HepG2 (cell line): ENCODE results near the gene CCDC74B. TPM values are rescaled to one million over a fixed set of nuclear protein-coding genes. Genes with fewer than 3 reads are reported as not detected.

Experiments used
- ATF1 ChIP-seq: IDR thresholded peaks from 2 replicates; pipeline ENCODE4 v1.6.1; 2016; ENCODE audit warnings: mild to moderate bottlenecking, control low read depth
- BRD4 ChIP-seq: sonication (generic); formaldehyde crosslinking; IDR thresholded peaks from 2 replicates; pipeline ENCODE4 v1.4.0; 2020; ENCODE audit warnings: missing genetic modification reagents
- FOXK1 ChIP-seq: sonication (generic); formaldehyde crosslinking; IDR thresholded peaks from 2 replicates; pipeline ENCODE4 v1.4.0; 2020; ENCODE audit warnings: low read depth, missing genetic modification reagents, borderline replicate concordance
- HDAC2 ChIP-seq: sonication (generic); formaldehyde crosslinking; IDR thresholded peaks from 2 replicates; pipeline ENCODE4 v1.4.0; 2020; ENCODE audit warnings: missing genetic modification reagents
- HNF4G ChIP-seq, 2 experiments: sonication (generic) in 1 of 2; formaldehyde crosslinking in 1 of 2; IDR thresholded peaks; 2 replicates each; pipeline versions ENCODE4 v1.4.0 to v1.6.1; 2011 to 2020; ENCODE audit warnings: borderline replicate concordance in 2 of 2, low read depth in 2 of 2, mild to moderate bottlenecking in 2 of 2, low read length in 1 of 2, missing genetic modification reagents in 1 of 2, moderate library complexity in 1 of 2
- KLF9 ChIP-seq: IDR thresholded peaks from 2 replicates; pipeline ENCODE4 v1.6.1; 2016; ENCODE audit warnings: low read depth
- MXI1 ChIP-seq: IDR thresholded peaks from 3 replicates; pipeline ENCODE4 v1.6.1; 2012; ENCODE audit warnings: low read depth, low read length, inconsistent platforms, borderline replicate concordance
- SAFB2 ChIP-seq: sonication (generic); formaldehyde crosslinking; IDR thresholded peaks from 2 replicates; pipeline ENCODE4 v1.5.1; 2020; ENCODE audit warnings: missing genetic modification reagents, low read depth, mild to moderate bottlenecking, borderline replicate concordance
- SIX4 ChIP-seq: sonication (generic); formaldehyde crosslinking; IDR thresholded peaks from 2 replicates; pipeline ENCODE4 v1.4.0; 2020; ENCODE audit warnings: missing genetic modification reagents
- SP1 ChIP-seq, 2 experiments: fragments of 450-650 bp in 1 of 2; sonication (generic) in 1 of 2; formaldehyde crosslinking in 1 of 2; IDR thresholded peaks; 2 replicates each; pipeline versions ENCODE4 v1.4.0 to v1.6.1; 2016 to 2020; ENCODE audit warnings: missing genetic modification reagents in 1 of 2
- SPEN ChIP-seq: sonication (generic); formaldehyde crosslinking; IDR thresholded peaks from 2 replicates; pipeline ENCODE4 v1.5.1; 2020; ENCODE audit warnings: low read depth, mild to moderate bottlenecking, missing genetic modification reagents
- U2AF1 ChIP-seq: fragments of 200-400 bp; formaldehyde crosslinking; optimal IDR thresholded peaks from 2 replicates; pipeline ENCODE3; 2017; ENCODE audit warnings: mild to moderate bottlenecking, low read depth, low read length
- ZBTB21 ChIP-seq: sonication (generic); formaldehyde crosslinking; IDR thresholded peaks from 2 replicates; pipeline ENCODE4 v1.4.0; 2020; ENCODE audit warnings: missing genetic modification reagents
- ZFP36 ChIP-seq: fragments of 150-350 bp; IDR thresholded peaks from 2 replicates; pipeline ENCODE4 v1.6.1; 2018; ENCODE audit warnings: borderline replicate concordance, low read length, low read depth; ENCODE audit not compliant: partially characterized antibody
- ZNF432 ChIP-seq: sonication (generic); formaldehyde crosslinking; IDR thresholded peaks from 2 replicates; pipeline ENCODE4 v1.5.0; 2020; ENCODE audit warnings: missing genetic modification reagents, mild to moderate bottlenecking, borderline replicate concordance
- ZNF501 ChIP-seq: sonication (generic); formaldehyde crosslinking; IDR thresholded peaks from 2 replicates; pipeline ENCODE4 v1.5.1; 2020; ENCODE audit warnings: mild to moderate bottlenecking, moderate library complexity, missing genetic modification reagents
- ZNF510 ChIP-seq: sonication (generic); formaldehyde crosslinking; IDR thresholded peaks from 2 replicates; pipeline ENCODE4 v1.4.0; 2020; ENCODE audit warnings: low read depth, mild to moderate bottlenecking, missing genetic modification reagents
- ZNF660 ChIP-seq: sonication (generic); formaldehyde crosslinking; IDR thresholded peaks from 2 replicates; pipeline ENCODE4 v1.5.1; 2020; ENCODE audit warnings: mild to moderate bottlenecking, low read depth, missing genetic modification reagents, borderline replicate concordance
- ZNF703 ChIP-seq: sonication (generic); formaldehyde crosslinking; IDR thresholded peaks from 2 replicates; pipeline ENCODE4 v1.5.1; 2020; ENCODE audit warnings: missing genetic modification reagents, mild to moderate bottlenecking, moderate library complexity, borderline replicate concordance
- polyA plus RNA-seq, 8 experiments: library from polyadenylated mRNA; depleted of rRNA in 3 of 8; stranded (reverse) in 7 of 8; unstranded in 1 of 8; fragments of >200 nt; fragmentation: Illumina TruSeq in 4 of 8; extraction: Trizol in 4 of 8; gene quantifications; 2 replicates each; pipeline versions ENCODE4 v1.2.1 to v1.2.3, GENCODE V29; 2011 to 2016; ENCODE audit warnings: low read depth in 4 of 8, missing spikeins in 1 of 8, mixed read lengths in 1 of 8; ENCODE audit not compliant: insufficient read depth in 1 of 8
- total RNA-seq, 5 experiments: library from RNA; depleted of rRNA; stranded (reverse); fragments of >200 nt; fragmentation: Illumina TruSeq; extraction: Trizol; gene quantifications; 2 replicates each; pipeline ENCODE4 v1.2.3, GENCODE V29; 2016; ENCODE audit warnings: low read depth in 1 of 5
- TF ChIP-seq, protein P1 (sequence below): sonication (generic); formaldehyde crosslinking; IDR thresholded peaks from 2 replicates; pipeline ENCODE4 v1.5.0; 2020; ENCODE audit warnings: mild to moderate bottlenecking, missing genetic modification reagents, borderline replicate concordance
- TF ChIP-seq, protein P2 (sequence below): sonication (generic); formaldehyde crosslinking; conservative IDR thresholded peaks from 2 replicates; pipeline ENCODE4 v1.4.0; 2020; ENCODE audit warnings: missing genetic modification reagents

CCDC74B gene
- total and polyA plus RNA-seq, 2 of the 13 experiments (the other 11 are each of a cell fraction or from before 2014, with no cell fraction given), result 0.07 to 0.11 TPM

DNA sequence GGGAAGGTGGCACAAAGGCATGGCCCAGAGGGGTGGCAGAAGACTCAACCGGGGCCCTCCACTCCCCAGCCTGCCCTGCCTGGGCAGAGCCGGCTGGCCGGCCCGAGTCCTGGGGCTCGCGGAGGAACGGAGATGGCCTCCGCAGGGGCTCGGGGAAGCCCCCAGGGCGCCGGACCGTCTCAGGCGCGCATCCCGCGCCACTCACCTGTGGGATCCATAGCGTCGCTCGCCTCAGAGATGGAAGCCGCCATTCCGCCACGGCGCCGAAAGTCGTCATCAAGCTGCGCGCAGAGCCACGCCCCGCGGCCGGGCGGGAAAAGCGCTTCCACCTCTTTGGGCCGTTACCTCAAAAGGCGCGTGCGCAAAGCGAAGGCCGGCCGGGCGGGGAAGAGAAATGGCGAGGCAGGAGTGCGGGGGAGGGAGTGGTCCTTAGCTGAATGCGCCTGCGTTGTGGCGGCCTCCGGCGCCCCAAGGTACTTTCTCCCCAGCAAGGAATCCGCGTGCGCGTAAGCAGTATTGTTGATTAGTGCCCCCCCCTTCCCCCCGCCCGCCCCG lies 36.5 kb upstream of the CCDC74B start, which contains the start of gene SMPD4 (continued):
- TF ChIP-seq, protein P1, sequence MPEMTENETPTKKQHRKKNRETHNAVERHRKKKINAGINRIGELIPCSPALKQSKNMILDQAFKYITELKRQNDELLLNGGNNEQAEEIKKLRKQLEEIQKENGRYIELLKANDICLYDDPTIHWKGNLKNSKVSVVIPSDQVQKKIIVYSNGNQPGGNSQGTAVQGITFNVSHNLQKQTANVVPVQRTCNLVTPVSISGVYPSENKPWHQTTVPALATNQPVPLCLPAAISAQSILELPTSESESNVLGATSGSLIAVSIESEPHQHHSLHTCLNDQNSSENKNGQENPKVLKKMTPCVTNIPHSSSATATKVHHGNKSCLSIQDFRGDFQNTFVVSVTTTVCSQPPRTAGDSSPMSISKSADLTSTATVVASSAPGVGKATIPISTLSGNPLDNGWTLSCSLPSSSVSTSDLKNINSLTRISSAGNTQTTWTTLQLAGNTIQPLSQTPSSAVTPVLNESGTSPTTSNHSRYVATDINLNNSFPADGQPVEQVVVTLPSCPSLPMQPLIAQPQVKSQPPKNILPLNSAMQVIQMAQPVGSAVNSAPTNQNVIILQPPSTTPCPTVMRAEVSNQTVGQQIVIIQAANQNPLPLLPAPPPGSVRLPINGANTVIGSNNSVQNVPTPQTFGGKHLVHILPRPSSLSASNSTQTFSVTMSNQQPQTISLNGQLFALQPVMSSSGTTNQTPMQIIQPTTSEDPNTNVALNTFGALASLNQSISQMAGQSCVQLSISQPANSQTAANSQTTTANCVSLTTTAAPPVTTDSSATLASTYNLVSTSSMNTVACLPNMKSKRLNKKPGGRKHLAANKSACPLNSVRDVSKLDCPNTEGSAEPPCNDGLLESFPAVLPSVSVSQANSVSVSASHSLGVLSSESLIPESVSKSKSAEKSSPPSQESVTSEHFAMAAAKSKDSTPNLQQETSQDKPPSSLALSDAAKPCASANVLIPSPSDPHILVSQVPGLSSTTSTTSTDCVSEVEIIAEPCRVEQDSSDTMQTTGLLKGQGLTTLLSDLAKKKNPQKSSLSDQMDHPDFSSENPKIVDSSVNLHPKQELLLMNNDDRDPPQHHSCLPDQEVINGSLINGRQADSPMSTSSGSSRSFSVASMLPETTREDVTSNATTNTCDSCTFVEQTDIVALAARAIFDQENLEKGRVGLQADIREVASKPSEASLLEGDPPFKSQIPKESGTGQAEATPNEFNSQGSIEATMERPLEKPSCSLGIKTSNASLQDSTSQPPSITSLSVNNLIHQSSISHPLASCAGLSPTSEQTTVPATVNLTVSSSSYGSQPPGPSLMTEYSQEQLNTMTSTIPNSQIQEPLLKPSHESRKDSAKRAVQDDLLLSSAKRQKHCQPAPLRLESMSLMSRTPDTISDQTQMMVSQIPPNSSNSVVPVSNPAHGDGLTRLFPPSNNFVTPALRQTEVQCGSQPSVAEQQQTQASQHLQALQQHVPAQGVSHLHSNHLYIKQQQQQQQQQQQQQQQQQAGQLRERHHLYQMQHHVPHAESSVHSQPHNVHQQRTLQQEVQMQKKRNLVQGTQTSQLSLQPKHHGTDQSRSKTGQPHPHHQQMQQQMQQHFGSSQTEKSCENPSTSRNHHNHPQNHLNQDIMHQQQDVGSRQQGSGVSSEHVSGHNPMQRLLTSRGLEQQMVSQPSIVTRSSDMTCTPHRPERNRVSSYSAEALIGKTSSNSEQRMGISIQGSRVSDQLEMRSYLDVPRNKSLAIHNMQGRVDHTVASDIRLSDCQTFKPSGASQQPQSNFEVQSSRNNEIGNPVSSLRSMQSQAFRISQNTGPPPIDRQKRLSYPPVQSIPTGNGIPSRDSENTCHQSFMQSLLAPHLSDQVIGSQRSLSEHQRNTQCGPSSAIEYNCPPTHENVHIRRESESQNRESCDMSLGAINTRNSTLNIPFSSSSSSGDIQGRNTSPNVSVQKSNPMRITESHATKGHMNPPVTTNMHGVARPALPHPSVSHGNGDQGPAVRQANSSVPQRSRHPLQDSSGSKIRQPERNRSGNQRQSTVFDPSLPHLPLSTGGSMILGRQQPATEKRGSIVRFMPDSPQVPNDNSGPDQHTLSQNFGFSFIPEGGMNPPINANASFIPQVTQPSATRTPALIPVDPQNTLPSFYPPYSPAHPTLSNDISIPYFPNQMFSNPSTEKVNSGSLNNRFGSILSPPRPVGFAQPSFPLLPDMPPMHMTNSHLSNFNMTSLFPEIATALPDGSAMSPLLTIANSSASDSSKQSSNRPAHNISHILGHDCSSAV (CRISPR knock-in tag), result 0 out of 2 replicates have a peak, but pooled peaks have one; percentile 54
- TF ChIP-seq SP1 (IDR thresholded peaks at IDR 0.05) (no peak), SP1 (CRISPR knock-in tag; IDR thresholded peaks at IDR 0.05) (peak; percentile 100), SAFB2 (CRISPR knock-in tag) (no peak), ZNF432 (CRISPR knock-in tag) (0 out of 2 replicates have a peak, but pooled peaks have one; percentile 16), KLF9 (CRISPR knock-in tag) (no peak; the same call in 1 of the 2 replicates), BRD4 (0 out of 2 replicates have a peak, but pooled peaks have one; percentile 59), SIX4 (peak; percentile 58; the same call in 1 of the 2 replicates), ZNF660 (CRISPR knock-in tag) (no peak), HNF4G (IDR thresholded peaks at IDR 0.05; ENCODE audit: borderline replicate concordance, low read depth, low read length) (no peak), HNF4G (CRISPR knock-in tag; IDR thresholded peaks at IDR 0.05; ENCODE audit: borderline replicate concordance, low read depth) (no peak), ATF1 (CRISPR knock-in tag) (peak; percentile 98), ZFP36 (no peak), SPEN (peak; percentile 94), HDAC2 (peak; percentile 80), ZNF703 (CRISPR knock-in tag) (no peak; the same call in 1 of the 2 replicates), ZBTB21 (CRISPR knock-in tag) (0 out of 2 replicates have a peak, but pooled peaks have one; percentile 42), ZNF501 (CRISPR knock-in tag) (peak; percentile 95), FOXK1 (CRISPR knock-in tag) (peak; percentile 93), ZNF510 (CRISPR knock-in tag) (peak; percentile 41; the same call in 1 of the 2 replicates), MXI1 (peak; percentile 95; the same call in 2 of the 3 replicates), U2AF1 (no peak)
- TF ChIP-seq, protein P2, sequence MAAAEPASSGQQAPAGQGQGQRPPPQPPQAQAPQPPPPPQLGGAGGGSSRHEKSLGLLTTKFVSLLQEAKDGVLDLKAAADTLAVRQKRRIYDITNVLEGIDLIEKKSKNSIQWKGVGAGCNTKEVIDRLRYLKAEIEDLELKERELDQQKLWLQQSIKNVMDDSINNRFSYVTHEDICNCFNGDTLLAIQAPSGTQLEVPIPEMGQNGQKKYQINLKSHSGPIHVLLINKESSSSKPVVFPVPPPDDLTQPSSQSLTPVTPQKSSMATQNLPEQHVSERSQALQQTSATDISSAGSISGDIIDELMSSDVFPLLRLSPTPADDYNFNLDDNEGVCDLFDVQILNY, result peak; percentile 99
